Heart left ventricle (tissue), 16 donors: ENCODE data around the gene SLX9. TPM values are rescaled to one million over a fixed set of nuclear protein-coding genes. Genes with fewer than 3 reads are reported as not detected.
A peak's percentile ranks its signal among the peaks of the same experiment; 100 is the strongest.

Experiments used
- ATAC-seq, 4 donors: fragments of 200-7000 bp; cut with Tn5 transposase; one replicate each; pipeline ENCODE4 v1.9.1; 2020 to 2022; ENCODE audit warnings: moderate library complexity in 4 of 4, mild to moderate bottlenecking in 3 of 4, moderate number of reproducible peaks in 1 of 4
- DNase-seq, 5 donors: peaks; one replicate each; pipeline ENCODE4 v3.0.0-alpha.2; 2020
- H3K27ac ChIP-seq, 12 donors: fragments of 200-600 bp; sonication (generic) in 4 of 12; one replicate each; pipeline versions ENCODE4 v1.5.0 to v1.8.0; 2016 to 2022; ENCODE audit warnings: mild to moderate bottlenecking in 2 of 12
- H3K27me3 ChIP-seq, 9 donors: fragments of 200-600 bp; sonication (generic) in 2 of 9; one replicate each; pipeline versions ENCODE4 v1.5.1 to v1.8.0; 2016 to 2022; ENCODE audit warnings: mild to moderate bottlenecking in 3 of 9
- H3K36me3 ChIP-seq, 9 donors: fragments of 200-600 bp; sonication (generic) in 2 of 9; one replicate each; pipeline versions ENCODE4 v1.5.0 to v1.8.0; 2018 to 2022; ENCODE audit warnings: mild to moderate bottlenecking in 2 of 9
- H3K4me1 ChIP-seq, 12 donors: fragments of 200-600 bp; sonication (generic) in 4 of 12; one replicate each; pipeline versions ENCODE4 v1.5.0 to v1.8.0; 2016 to 2022; ENCODE audit warnings: mild to moderate bottlenecking in 3 of 12
- H3K4me3 ChIP-seq, 12 donors: fragments of 200-600 bp; sonication (generic) in 4 of 12; one replicate each; pipeline versions ENCODE4 v1.5.0 to v1.8.0; 2017 to 2022; ENCODE audit warnings: mild to moderate bottlenecking in 9 of 12, moderate library complexity in 4 of 12
- H3K9me3 ChIP-seq, 12 donors: fragments of 200-600 bp; sonication (generic) in 4 of 12; one replicate each; pipeline versions ENCODE4 v1.5.0 to v1.8.0; 2016 to 2022; ENCODE audit warnings: mild to moderate bottlenecking in 1 of 12
- POLR2A ChIP-seq, 2 donors: fragments of 450-650 bp; IDR thresholded peaks; one replicate each; pipeline ENCODE4 v1.6.1; 2017; ENCODE audit warnings: antibody characterized with exemption in 2 of 2, mild to moderate bottlenecking in 2 of 2, moderate library complexity in 2 of 2
- WGBS, 4 donors: extraction: QIAGEN DNeasy Blood & Tissue Kit in 2 of 4; methylation state at CpG; one replicate each; pipeline versions ENCODE4 v1.1.5 to v1.1.7; 2013 to 2018; 5-methylcytosine and 5-hydroxymethylcytosine counted together
- intact Hi-C, 10 donors: fragments of 100-400 bp; cut with DNase I; formaldehyde crosslinking; loops; one replicate each; pipeline versions ENCODE4 v1.11.1 to v1.14.2; 2022
- polyA plus RNA-seq, 2 donors: library from polyadenylated mRNA; stranded (reverse); fragments of 200-250 nt; gene quantifications; one replicate each; pipeline ENCODE4 v1.2.3, GENCODE V29; 2013
- total RNA-seq, 9 donors: library from RNA; depleted of rRNA in 2 of 9; stranded (reverse); fragments of >200 nt in 2 of 9; fragmentation: NEBNext Ultra II Directional in 3 of 9; extraction: Animal tissue kit (Norgen Biotek cat#: 25700) in 3 of 9; gene quantifications; one replicate each; pipeline versions ENCODE4 v1.1.0 to v1.2.4, GENCODE V29; 2016 to 2023
- TF ChIP-seq, protein P1 (sequence below), 12 donors: fragments of 200-600 bp; sonication (generic) in 4 of 12; IDR thresholded peaks; one replicate each; pipeline versions ENCODE4 v1.5.0 to v1.8.0; 2018 to 2022; ENCODE audit warnings: antibody characterized with exemption in 12 of 12, mild to moderate bottlenecking in 5 of 12
- donor health status: ischemic (EF 13 %, LVEDD 7.1; RV severe dilation, severe dysfunction).
- donor health status: healthy with polysubstance abuse.
- donor health status: DM: no; HTN: yes; CAD: no.
- donor health status: DM: no; HTN: no; CAD: no.
- donor health status: ischemic (EF 25% LVEDD 6.9; RV normal size, moderate dysfunction).
- donor health status: ischemic (EF 25% LVEDD 5.7; RV mildly dilated, moderate dysfunction).
- donor health status: healthy.
- donor health status: DM: yes; HTN: yes; CAD: no.
- donor health status: ischemic (EF 35%, LVEDD 5.7; RV mildly dilated, moderate dysfunction).
- donor health status: nonischemic (EF 11% LVEDD 7.7; RV severe dilation, severe dysfunction).
- donor health status: DM: yes; HTN: yes; CAD: no.
- donor health status: PGD.
- donor health status: ischemic (EF 29% LVEDD 5.4; RV normal size, mild dysfunction).
- donor health status: nonischemic (EF 23%, LVEDD 6.1; RV moderate dilation, normal function).

Gene SLX9
- total and polyA plus RNA-seq, 11 donors = 38.5 to 77.8 (median 49.1) TPM

DNA sequence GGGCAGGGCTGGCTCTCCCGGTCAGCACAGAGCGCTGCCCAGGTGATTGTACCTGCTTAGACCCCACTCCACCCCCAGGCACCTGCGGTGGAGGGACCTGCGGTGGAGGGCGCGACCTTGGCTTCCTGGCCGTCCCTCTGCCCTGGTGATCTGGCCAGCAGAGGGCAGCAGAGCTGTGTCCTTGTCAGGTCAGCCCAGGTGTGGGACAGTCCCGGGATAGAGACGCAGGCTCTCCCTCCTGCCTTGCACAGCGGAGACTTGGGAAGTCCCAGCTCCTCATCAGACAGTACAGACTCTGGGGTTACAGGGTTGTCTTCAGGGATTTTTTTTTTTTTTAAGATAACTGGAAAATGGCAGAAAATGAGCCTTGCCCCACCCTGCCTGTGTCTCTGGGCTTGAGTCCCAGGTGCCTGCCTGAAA lies 10.0 kb downstream of the SLX9 start:
- peaks cover 0 to 87% (median 47%) of the 10 kb centered on the region in 12 donors for H3K4me1 ChIP-seq
- 6 to 13% (median 10%) methylated on average over 7 to 10 of the region's 10 CpGs for WGBS, 4 donors

DNA sequence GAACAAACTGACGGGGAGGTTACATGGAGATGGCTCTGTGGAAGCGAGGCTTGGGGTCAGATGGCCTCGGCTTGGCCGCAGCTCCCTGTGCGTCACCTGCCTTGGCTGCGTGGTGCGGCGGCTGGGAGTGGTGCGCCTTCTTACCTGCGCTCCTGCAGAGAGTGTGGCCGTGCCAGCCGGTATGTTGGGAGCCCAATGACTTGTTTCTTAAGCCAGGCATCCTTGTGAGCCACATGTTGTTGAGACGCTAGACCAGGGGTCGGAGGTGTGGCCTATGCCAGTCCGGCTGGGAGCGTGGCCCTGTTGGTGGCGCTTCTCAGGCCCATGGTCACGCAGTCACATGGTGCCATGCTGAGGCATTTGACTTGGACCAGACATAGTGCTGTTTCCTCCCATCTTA lies 10.5 kb downstream of the SLX9 start:
- Histone ChIP-seq H3K36me3 (peaks cover 0 to 14% (median under 1%) of the 10 kb centered on the region in 9 donors), H3K4me3 (no peak overlapping the region), H3K4me1 (peaks cover 0 to 90% (median 50%) of the 10 kb centered on the region in 12 donors), H3K27ac (peak overlapping the region in 11 of 12 donors; percentile 11 to 96 (median 71)), H3K27me3 (no peaks in the 10 kb centered on the region), H3K9me3 (no peaks in the 10 kb centered on the region)
- DNase-seq (peak in 3 of 5 donors; percentile 51 to 68 (median 55)), ATAC-seq (peak in 2 of 4 donors; percentile 9 to 27)
- intact Hi-C loops = loop anchor here in 4 of 10 donors (2.0 to 10.0 kb wide), 3 partner anchors 124 to 184 kb away; partner anchors contain the start of gene ADARB1 (in 1 of the 4)
- WGBS, 4 donors = 57 to 79% (median 71%) methylated on average over 12 to 18 of the region's 18 CpGs
- TF ChIP-seq, protein P1, sequence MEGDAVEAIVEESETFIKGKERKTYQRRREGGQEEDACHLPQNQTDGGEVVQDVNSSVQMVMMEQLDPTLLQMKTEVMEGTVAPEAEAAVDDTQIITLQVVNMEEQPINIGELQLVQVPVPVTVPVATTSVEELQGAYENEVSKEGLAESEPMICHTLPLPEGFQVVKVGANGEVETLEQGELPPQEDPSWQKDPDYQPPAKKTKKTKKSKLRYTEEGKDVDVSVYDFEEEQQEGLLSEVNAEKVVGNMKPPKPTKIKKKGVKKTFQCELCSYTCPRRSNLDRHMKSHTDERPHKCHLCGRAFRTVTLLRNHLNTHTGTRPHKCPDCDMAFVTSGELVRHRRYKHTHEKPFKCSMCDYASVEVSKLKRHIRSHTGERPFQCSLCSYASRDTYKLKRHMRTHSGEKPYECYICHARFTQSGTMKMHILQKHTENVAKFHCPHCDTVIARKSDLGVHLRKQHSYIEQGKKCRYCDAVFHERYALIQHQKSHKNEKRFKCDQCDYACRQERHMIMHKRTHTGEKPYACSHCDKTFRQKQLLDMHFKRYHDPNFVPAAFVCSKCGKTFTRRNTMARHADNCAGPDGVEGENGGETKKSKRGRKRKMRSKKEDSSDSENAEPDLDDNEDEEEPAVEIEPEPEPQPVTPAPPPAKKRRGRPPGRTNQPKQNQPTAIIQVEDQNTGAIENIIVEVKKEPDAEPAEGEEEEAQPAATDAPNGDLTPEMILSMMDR (IDR thresholded peaks at IDR 0.05) = no peak
- no peak for TF ChIP-seq POLR2A (IDR thresholded peaks at IDR 0.05)

More for the DNA sequence above, 10.0 kb downstream of the SLX9 start:
- H3K4me3 ChIP-seq = no peak overlapping the region
- H3K27me3 ChIP-seq = no peaks in the 10 kb centered on the region
- peaks cover 0 to 19% (median 6%) of the 10 kb centered on the region in 9 donors for H3K36me3 ChIP-seq
- peak overlapping the region in 11 of 12 donors; percentile 42 to 96 (median 75) for H3K27ac ChIP-seq
- DNase-seq = peak; percentile 89 to 94 (median 90)
- H3K9me3 ChIP-seq = no peaks in the 10 kb centered on the region
- no peak for TF ChIP-seq POLR2A (IDR thresholded peaks at IDR 0.05)
- TF ChIP-seq, protein P1 (IDR thresholded peaks at IDR 0.05) = peak; percentile 90 to 97 (median 94)
- ATAC-seq = peak; percentile 59 to 68 (median 62)
- intact Hi-C loops = loop anchor here (1.0 to 10.0 kb wide), 12 partner anchors 125 to 485 kb away; partner anchors contain the start of genes ADARB1 (in 1 of the 10) and POFUT2 (in 1 of the 10)

DNA sequence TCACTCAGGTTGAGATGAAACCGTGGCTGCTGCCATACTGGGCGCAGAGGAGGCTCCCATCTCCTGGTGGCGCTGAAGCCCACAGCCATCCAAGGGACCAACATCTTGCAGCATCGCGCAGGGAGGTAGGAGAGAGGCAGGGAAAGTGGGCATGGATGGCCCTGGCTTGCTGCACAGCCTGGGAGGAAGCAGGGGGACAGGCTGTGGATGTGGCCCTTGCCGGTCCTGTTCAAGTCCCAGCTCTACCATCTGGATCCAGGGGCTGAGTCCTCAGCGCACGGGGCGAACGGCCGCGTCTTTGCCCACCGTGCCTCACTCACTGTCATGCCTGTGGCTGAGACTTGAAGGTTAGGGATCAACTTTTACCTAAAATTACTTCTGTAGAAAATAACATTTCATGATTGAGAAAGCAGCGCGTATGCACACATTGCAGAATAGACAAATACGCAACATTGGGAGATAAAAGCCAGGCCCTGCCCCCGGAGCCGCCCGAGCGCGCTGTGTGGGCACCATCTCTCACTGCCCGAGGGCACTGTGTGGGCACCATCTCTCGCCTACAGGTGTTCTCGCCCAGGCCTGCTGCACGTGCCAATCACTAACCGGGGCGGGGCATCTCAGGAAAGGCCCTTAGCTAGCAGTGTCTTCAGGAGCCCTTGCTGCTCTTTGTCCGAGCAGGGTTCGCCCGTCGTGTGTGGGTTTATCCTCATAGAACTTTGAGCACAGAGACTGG lies 11.5 kb downstream of the SLX9 start:
- WGBS, 4 donors = 95 to 96% (median 95%) methylated on average over 30 to 31 of the region's 31 CpGs
- peaks cover 3 to 91% (median 54%) of the 10 kb centered on the region in 12 donors for H3K4me1 ChIP-seq
- H3K4me3 ChIP-seq = no peak overlapping the region

More for the DNA sequence above, 11.5 kb downstream of the SLX9 start:
- H3K27me3 ChIP-seq = no peaks in the 10 kb centered on the region
- ATAC-seq = no peak
- no peaks in the 10 kb centered on the region for H3K9me3 ChIP-seq
- TF ChIP-seq, protein P1 (IDR thresholded peaks at IDR 0.05) = no peak
- TF ChIP-seq POLR2A (IDR thresholded peaks at IDR 0.05) = no peak
- H3K27ac ChIP-seq = peak overlapping the region in 8 of 12 donors; percentile 33 to 99 (median 91)
- DNase-seq = peak in 3 of 5 donors; percentile 25 to 57 (median 29)
- intact Hi-C loops = loop anchor here in 4 of 10 donors (2.0 to 10.0 kb wide), 3 partner anchors 123 to 183 kb away; partner anchors contain the start of gene ADARB1 (in 1 of the 4)
- H3K36me3 ChIP-seq = peaks cover 0 to 14% (median 0%) of the 10 kb centered on the region in 9 donors
